ENCODE measurements around the gene L1CAM. TPM values are rescaled to one million over a fixed set of nuclear protein-coding genes. Genes with fewer than 3 reads are reported as not detected.

Gene L1CAM
- total RNA-seq, 6 experiments from 2014 or later = 13.1 to 89.2 (median 14.4) TPM

DNA sequence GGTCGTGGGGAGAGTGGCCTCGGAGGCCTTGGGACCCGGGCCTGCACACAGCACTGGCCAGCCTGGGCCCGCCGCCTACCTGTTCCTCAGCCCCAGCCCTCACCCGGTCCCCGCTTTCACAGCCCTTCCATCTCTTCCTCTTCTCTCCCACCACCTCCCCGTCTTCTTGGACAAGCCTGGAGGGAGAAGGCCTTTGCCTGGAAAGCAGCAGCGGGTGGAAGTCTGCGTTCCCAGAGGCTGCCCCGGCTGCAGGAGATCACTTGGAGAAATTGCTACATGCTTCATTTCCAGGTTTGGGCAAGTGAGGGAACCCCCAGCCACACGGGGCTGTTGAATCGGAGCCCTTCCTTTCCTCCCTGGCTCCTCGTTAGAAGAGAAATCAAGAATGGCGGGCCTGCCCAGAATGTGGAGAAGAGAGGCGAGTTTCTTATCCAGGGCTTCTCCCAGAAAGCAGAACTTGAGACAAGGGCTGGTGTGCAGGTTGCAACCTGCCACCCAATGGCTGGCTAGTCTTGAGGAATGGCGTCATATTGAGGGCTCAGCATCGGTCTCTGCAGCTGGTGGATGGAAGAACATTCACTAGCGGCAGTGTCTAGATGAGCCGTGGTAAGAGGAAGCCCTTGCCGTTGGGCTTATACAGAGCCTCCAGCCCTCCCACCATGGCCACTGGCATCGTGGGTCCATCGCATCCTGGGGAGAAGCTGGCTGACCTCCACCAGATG lies 54.4 kb downstream of the L1CAM start:
- no peak for TF ChIP-seq CTCF (IDR thresholded peaks at IDR 0.05)
- Mint-ChIP-seq H3K36me3 (ENCODE audit: low read depth) (no peaks in the 10 kb centered on the region), H3K9me3 (no peaks in the 10 kb centered on the region), H3K4me1 (ENCODE audit: low read depth) (no peaks in the 10 kb centered on the region), H3K27me3 (ENCODE audit: insufficient read depth) (peaks cover 15% of the 10 kb centered on the region), H3K4me3 (no peak overlapping the region), H3K27ac (no peak overlapping the region)
- DNase-seq = no peak

GRCh38 chrX:153830640-153831428 lies 55.1 kb downstream of the L1CAM start:
- Mint-ChIP-seq H3K27ac (no peak overlapping the region), H3K36me3 (ENCODE audit: low read depth) (no peaks in the 10 kb centered on the region), H3K4me1 (ENCODE audit: low read depth) (no peaks in the 10 kb centered on the region), H3K27me3 (ENCODE audit: insufficient read depth) (peaks cover 14% of the 10 kb centered on the region), H3K4me3 (no peak overlapping the region), H3K9me3 (no peaks in the 10 kb centered on the region)
- no peak for DNase-seq
- TF ChIP-seq CTCF (IDR thresholded peaks at IDR 0.05) = no peak

- no peak for DNase-seq
- H3K4me1 Mint-ChIP-seq (ENCODE audit: low read depth) = no peaks in the 10 kb centered on the region
- H3K27me3 Mint-ChIP-seq (ENCODE audit: insufficient read depth) = peaks cover 14% of the 10 kb centered on the region
- no peak within 1 kb of the TSS for H3K4me3 Mint-ChIP-seq
- no peaks in the 10 kb centered on the region for H3K9me3 Mint-ChIP-seq
- H3K27ac Mint-ChIP-seq = no peak within 1 kb of the TSS
- TF ChIP-seq CTCF (IDR thresholded peaks at IDR 0.05) = no peak
- H3K36me3 Mint-ChIP-seq (ENCODE audit: low read depth) = no peaks in the 10 kb centered on the region
Observed at GRCh38 chrX:153829799-153830639, 56.0 kb downstream of the L1CAM start, which contains the start of gene PDZD4. Gene PDZD4 (minus strand): TSS chrX:153830544. CDS start chrX:153830298, 246 bp downstream.

DNA sequence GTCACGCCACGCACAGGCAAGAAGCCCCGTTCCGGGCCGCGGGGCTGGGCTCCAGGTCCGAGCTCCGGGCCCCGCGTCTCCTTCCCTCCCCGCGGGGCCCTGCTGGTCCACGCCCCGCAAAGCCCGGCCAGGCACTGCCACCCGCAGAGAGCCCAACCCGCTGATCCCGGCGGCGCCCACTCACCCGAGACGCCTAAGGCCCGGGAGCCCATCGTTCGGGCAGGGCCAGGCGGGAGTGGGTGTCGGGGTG lies 56.5 kb downstream of the L1CAM start:
- no peak for TF ChIP-seq CTCF (IDR thresholded peaks at IDR 0.05)

DNA sequence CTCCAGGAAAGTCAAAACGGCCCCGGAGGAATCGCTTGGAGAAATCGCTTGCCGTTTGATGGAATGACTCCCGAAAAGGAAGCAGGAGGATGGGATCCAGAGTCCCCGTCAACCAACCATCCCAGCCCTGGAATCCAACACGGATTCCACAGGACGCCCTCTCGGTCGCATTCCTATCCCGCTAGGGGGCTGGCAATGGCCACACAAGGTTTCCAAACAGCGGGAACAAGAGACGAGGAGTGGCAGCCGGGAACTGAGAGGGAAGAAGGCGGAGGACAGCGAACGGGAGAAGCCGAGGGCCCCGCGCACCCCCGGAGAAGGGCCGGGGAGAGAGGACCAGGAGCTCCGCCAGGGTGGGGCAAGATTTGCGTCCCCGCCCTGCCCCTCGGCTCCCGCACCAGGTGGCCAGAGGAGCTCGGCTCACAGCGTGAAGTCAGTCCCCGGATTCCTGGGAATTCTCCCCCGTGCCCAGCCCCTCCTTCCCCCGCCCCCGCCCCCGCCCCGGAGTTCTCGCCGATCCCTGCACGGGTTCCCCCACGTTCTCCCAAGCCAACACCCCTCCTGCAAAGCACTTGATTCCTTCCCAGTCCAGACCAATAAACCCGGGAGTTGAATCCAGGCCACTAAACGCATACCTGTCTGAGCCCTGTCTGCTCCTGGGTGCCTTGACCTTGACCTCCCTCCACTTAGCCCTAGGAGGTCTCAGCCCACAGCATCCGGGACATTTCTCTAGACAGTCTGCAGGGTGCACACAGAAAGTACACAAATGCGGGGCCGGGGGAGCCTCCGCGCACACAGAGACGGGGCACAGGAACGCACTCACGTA lies 57.0 kb downstream of the L1CAM start:
- Mint-ChIP-seq H3K27me3 (ENCODE audit: insufficient read depth) (peaks cover 15% of the 10 kb centered on the region), H3K36me3 (ENCODE audit: low read depth) (no peaks in the 10 kb centered on the region), H3K9me3 (no peaks in the 10 kb centered on the region), H3K4me3 (no peak overlapping the region), H3K27ac (no peak overlapping the region), H3K4me1 (ENCODE audit: low read depth) (no peaks in the 10 kb centered on the region)
- TF ChIP-seq CTCF (IDR thresholded peaks at IDR 0.05) = no peak
- no peak for DNase-seq

More for the DNA sequence above, 56.5 kb downstream of the L1CAM start:
- Mint-ChIP-seq H3K4me1 (ENCODE audit: low read depth) (no peaks in the 10 kb centered on the region), H3K36me3 (ENCODE audit: low read depth) (no peaks in the 10 kb centered on the region), H3K27me3 (ENCODE audit: insufficient read depth) (peaks cover 14% of the 10 kb centered on the region), H3K27ac (no peak overlapping the region), H3K9me3 (no peaks in the 10 kb centered on the region), H3K4me3 (no peak overlapping the region)
- no peak for DNase-seq

Data from HFFc6 (cell line).